Coronary artery (tissue), 2 donors: Measurements from ENCODE around the gene ZNF208.
"Not testable (repeated sequence)": the region's sequence is repeated elsewhere in the genome, so short reads cannot be mapped to it uniquely, and the experiment has no call there.

Source experiments
- DNase-seq: peaks from one replicate; pipeline ENCODE4 v3.0.0-alpha.2; 2017; ENCODE audit warnings: low spot score
- H3K27ac ChIP-seq, 2 donors: fragments of 200-600 bp; sonication (generic); one replicate each; pipeline ENCODE4 v1.5.1; 2016 to 2019
- H3K4me3 ChIP-seq: fragments of 200-600 bp; sonication (generic); 2 replicates; pipeline ENCODE4 v1.5.1; 2016; ENCODE audit warnings: mild to moderate bottlenecking, moderate library complexity
- TF ChIP-seq, protein P1 (sequence below): fragments of 200-600 bp; sonication (generic); IDR thresholded peaks from one replicate; pipeline ENCODE4 v1.5.1; 2019; ENCODE audit warnings: antibody characterized with exemption

ZNF208 gene

DNA sequence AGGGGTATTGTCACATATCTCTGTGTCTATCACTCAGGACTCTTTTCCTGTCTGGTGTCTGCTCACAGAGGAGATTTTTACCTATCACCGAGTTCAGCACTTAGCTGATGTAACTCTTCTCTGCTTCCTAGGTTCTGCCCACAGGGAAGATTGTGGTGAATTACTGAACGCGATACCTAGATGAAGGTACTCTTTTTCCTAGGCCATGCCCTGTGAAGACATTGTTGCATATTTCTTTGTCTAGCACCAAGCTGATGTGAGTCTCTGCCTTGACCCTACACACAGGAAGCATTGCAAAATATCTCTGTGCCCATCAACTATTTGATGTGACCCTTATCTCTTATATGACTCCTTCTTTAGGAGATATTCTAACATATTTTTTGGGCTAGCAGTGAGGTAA, 102.7 kb downstream of the ZNF208 start:
- DNase-seq, result no peak

GRCh38 chr19:21907516-21907915, 103.2 kb downstream of the ZNF208 start:
- no peak overlapping the region for H3K27ac ChIP-seq

More for the DNA sequence above, 102.7 kb downstream of the ZNF208 start:
- Histone ChIP-seq H3K27ac (no peak overlapping the region), H3K4me3 (no peak overlapping the region)
- TF ChIP-seq, protein P1, sequence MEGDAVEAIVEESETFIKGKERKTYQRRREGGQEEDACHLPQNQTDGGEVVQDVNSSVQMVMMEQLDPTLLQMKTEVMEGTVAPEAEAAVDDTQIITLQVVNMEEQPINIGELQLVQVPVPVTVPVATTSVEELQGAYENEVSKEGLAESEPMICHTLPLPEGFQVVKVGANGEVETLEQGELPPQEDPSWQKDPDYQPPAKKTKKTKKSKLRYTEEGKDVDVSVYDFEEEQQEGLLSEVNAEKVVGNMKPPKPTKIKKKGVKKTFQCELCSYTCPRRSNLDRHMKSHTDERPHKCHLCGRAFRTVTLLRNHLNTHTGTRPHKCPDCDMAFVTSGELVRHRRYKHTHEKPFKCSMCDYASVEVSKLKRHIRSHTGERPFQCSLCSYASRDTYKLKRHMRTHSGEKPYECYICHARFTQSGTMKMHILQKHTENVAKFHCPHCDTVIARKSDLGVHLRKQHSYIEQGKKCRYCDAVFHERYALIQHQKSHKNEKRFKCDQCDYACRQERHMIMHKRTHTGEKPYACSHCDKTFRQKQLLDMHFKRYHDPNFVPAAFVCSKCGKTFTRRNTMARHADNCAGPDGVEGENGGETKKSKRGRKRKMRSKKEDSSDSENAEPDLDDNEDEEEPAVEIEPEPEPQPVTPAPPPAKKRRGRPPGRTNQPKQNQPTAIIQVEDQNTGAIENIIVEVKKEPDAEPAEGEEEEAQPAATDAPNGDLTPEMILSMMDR, result no peak

DNA sequence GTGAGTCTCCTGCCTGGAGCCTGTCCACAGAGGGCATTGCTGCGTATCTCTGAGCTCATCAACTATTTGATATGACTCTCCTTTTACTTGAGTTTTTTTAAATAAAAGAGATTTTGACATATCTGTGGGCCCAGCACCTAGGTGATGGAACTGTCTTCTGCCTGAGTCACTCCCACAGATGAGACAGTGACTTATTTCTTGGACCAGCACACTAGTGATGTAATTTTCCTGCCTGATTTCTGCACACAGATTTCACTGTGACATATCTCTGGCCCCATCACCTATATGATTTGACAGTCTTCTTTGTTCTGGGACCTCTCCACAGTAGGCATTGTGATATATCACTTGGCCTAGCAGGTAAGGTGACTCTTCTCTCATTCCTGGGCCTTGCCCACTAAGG, 108.2 kb downstream of the ZNF208 start:
- DNase-seq, result no peak
- TF ChIP-seq, protein P1, result no peak
- Histone ChIP-seq H3K4me3 (no peak overlapping the region), H3K27ac (no peak overlapping the region)

More at GRCh38 chr19:21907516-21907915, 103.2 kb downstream of the ZNF208 start:
- no peak for DNase-seq
- no peak overlapping the region for H3K4me3 ChIP-seq
- TF ChIP-seq, protein P1, result no peak

- TF ChIP-seq, protein P1, result no peak
- Histone ChIP-seq H3K4me3 (no peak overlapping the region), H3K27ac (no peak overlapping the region)
- no peak for DNase-seq
Measured at GRCh38 chr19:21901861-21902260, 108.9 kb downstream of the ZNF208 start.

DNA sequence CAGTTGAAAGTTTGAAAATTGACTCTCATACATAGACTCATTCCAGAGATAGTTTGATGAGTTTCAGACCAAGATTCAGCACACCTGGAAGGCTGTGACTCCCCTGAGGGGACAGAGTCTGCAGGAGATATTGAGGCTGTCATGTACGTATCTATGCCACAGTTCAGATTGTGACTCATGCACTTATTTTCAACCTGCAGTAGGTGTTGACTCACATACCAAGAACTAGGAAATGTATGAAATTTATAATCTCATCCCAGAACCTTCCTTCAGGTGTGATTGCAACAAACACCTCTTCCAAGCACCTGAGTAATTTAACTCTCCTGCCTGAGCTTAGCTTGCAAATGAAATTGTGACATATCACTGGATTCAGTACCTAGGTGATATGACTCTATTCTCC, 110.3 kb downstream of the ZNF208 start:
- no peak for DNase-seq
- Histone ChIP-seq H3K4me3 (no peak overlapping the region), H3K27ac (no peak overlapping the region)
- TF ChIP-seq, protein P1, result no peak

GRCh38 chr19:21891086-21891485, 119.7 kb downstream of the ZNF208 start:
- no peak overlapping the region for H3K27ac ChIP-seq
- H3K4me3 ChIP-seq, result no peak overlapping the region
- TF ChIP-seq, protein P1, result no peak
- DNase-seq, result no peak

GRCh38 chr19:21890017-21890416, 120.7 kb downstream of the ZNF208 start:
- H3K4me3 ChIP-seq, DNase-seq, H3K27ac ChIP-seq: not testable (repeated sequence)
- TF ChIP-seq, protein P1, result peak; percentile 16

DNA sequence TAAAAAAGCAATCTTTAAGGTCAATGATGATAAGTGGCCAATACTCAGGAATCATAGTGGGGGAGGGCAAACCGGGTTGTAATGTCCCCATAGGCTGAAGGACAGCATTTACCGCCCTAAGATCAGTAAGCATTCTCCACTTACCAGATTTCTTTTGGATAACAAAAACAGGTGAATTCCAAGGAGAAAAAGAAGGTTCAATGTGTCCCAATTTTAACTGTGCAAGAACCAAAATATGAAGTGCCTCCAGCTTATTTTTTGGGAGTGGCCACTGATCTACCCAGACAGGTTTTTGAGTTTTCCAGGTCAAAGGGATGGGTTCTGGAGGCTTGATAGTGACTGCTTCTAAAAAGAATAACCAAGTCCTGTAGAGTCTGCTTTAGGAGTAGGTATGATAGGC, 125.2 kb downstream of the ZNF208 start:
- H3K27ac ChIP-seq, DNase-seq, H3K4me3 ChIP-seq: not testable (repeated sequence)

GRCh38 chr19:21884786-21885185, 126.0 kb downstream of the ZNF208 start:
- H3K4me3 ChIP-seq, DNase-seq, H3K27ac ChIP-seq: not testable (repeated sequence)
